Mesangial cell (primary cell): Measurements from ENCODE around the gene ANKRD55. TPM values are rescaled to one million over a fixed set of nuclear protein-coding genes. Genes with fewer than 3 reads are reported as not detected.

Experiments used
- total RNA-seq: library from RNA; depleted of rRNA; stranded (reverse); fragments of >200 nt; gene quantifications from 2 replicates; pipeline ENCODE4 v1.2.3, GENCODE V29; 2015

ANKRD55 gene
- not detected in 2 replicates for total RNA-seq

GRCh38 chr5:56233230-56233629 is at the start of gene ANKRD55:
TSS of gene ANKRD55 (minus strand) at chr5:56233330. CDS start at chr5:56232913, 417 bp downstream.

Other genes with a start within 250 kb of the ANKRD55 start
- gene IL6ST, start 238.4 kb downstream of the ANKRD55 start, total RNA-seq, result 64.1 and 72.5 TPM in 2 replicates